Right lobe of liver (tissue), 6 donors: ENCODE data around the gene STAC3. TPM values are rescaled to one million over a fixed set of nuclear protein-coding genes. Genes with fewer than 3 reads are reported as not detected.

Experiments
- ATAC-seq, 4 donors: fragments of 200-7000 bp; cut with Tn5 transposase; one replicate each; pipeline ENCODE4 v1.9.1; 2020; ENCODE audit warnings: mild to moderate bottlenecking in 4 of 4, moderate library complexity in 4 of 4
- DNase-seq, 3 donors: peaks; one replicate each; pipeline ENCODE4 v3.0.0-alpha.2; 2020
- H3K27ac ChIP-seq, 3 donors: fragments of 200-600 bp; one replicate each; pipeline ENCODE4 v1.8.0; 2022
- H3K27me3 ChIP-seq, 2 donors: fragments of 200-600 bp; one replicate each; pipeline ENCODE4 v1.8.0; 2022
- H3K36me3 ChIP-seq, 4 donors: fragments of 200-600 bp; sonication (generic) in 1 of 4; one replicate each; pipeline versions ENCODE4 v1.5.1 to v1.8.0; 2017 to 2022; ENCODE audit warnings: control low read depth in 1 of 4
- H3K4me1 ChIP-seq, 4 donors: fragments of 200-600 bp; sonication (generic) in 1 of 4; one replicate each; pipeline versions ENCODE4 v1.5.1 to v1.8.0; 2017 to 2022; ENCODE audit warnings: control low read depth in 1 of 4
- H3K4me3 ChIP-seq, 3 donors: fragments of 200-600 bp; one replicate each; pipeline ENCODE4 v1.8.0; 2022
- H3K9me3 ChIP-seq, 4 donors: fragments of 200-600 bp; sonication (generic) in 1 of 4; one replicate each; pipeline versions ENCODE4 v1.5.1 to v1.8.0; 2017 to 2022; ENCODE audit warnings: control low read depth in 1 of 4
- CTCF ChIP-seq, 4 donors: fragments of 200-600 bp in 3 of 4; fragments of 450-650 bp in 1 of 4; IDR thresholded peaks; one replicate each; pipeline versions ENCODE4 v1.5.1 to v1.8.0; 2016 to 2022; ENCODE audit warnings: antibody characterized with exemption in 4 of 4, mild to moderate bottlenecking in 2 of 4
- POLR2A ChIP-seq: fragments of 450-650 bp; IDR thresholded peaks from one replicate; pipeline ENCODE4 v1.6.1; 2017; ENCODE audit warnings: antibody characterized with exemption, mild to moderate bottlenecking
- WGBS: methylation state at CpG from one replicate; pipeline ENCODE4 v1.1.6; 2018; ENCODE audit warnings: low coverage, low lambda C conversion rate; ENCODE audit not compliant: insufficient coverage; ENCODE audit errors: missing lambda C conversion rate; 5-methylcytosine and 5-hydroxymethylcytosine counted together
- intact Hi-C, 2 donors: fragments of 100-400 bp; cut with DNase I; formaldehyde crosslinking; loops; one replicate each; pipeline versions ENCODE4 v1.11.2 to v1.14.1; 2022
- total RNA-seq, 6 experiments: library from RNA; depleted of rRNA in 2 of 6; stranded (reverse); fragments of >200 nt in 2 of 6; fragmentation: NEBNext Ultra II Directional in 3 of 6; extraction: Animal tissue kit (Norgen Biotek cat#: 25700) in 3 of 6; gene quantifications; one replicate each; pipeline versions ENCODE4 v1.1.0 to v1.2.4, GENCODE V29; 2016 to 2023
- donor health status: DM: no; HTN: yes; CAD: no.
- donor health status: DM: no; HTN: no; CAD: no.
- donor health status: DM: no; HTN: no; CAD: no.
- donor health status: DM: no; HTN: yes; CAD: no.
- donor health status: DM: no; HTN: yes; CAD: no.

The STAC3 gene
- total RNA-seq, 6 experiments from 2014 or later, result 0.98 to 4.5 (median 1.8) TPM

DNA sequence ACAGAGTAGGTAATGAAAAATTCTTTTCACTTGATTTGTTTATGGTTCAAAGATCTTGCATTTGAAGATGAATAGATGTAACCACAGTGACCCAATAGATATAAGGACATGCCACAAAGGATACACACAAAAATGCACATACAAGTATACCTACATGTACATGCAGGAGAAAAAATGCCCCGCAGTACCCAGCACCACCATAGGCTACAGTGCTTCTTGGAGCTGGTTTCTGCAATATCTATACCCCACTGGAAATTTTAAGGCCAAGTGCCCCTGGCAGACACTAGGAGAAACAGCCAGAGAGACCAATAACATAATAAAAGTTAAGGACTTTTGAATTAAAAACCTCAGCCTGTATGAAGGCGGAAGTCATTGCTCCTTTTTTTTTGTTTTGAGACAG, 12.1 kb upstream of the STAC3 start:
- peak overlapping the region in 2 of 3 donors; percentile 16 to 82 for H3K27ac ChIP-seq
- DNase-seq, result no peak
- intact Hi-C loops, result no loop called here
- H3K4me3 ChIP-seq, result no peak overlapping the region
- H3K27me3 ChIP-seq, result no peaks in the 10 kb centered on the region
- no peak for TF ChIP-seq POLR2A
- WGBS, result 76% methylated on average over 2 of the region's 2 CpGs
- H3K36me3 ChIP-seq, result peaks cover 0 to 27% (median 10%) of the 10 kb centered on the region in 4 donors
- H3K4me1 ChIP-seq, result peaks cover 0 to 60% (median 33%) of the 10 kb centered on the region in 4 donors
- ATAC-seq, result no peak
- H3K9me3 ChIP-seq, result no peaks in the 10 kb centered on the region

DNA sequence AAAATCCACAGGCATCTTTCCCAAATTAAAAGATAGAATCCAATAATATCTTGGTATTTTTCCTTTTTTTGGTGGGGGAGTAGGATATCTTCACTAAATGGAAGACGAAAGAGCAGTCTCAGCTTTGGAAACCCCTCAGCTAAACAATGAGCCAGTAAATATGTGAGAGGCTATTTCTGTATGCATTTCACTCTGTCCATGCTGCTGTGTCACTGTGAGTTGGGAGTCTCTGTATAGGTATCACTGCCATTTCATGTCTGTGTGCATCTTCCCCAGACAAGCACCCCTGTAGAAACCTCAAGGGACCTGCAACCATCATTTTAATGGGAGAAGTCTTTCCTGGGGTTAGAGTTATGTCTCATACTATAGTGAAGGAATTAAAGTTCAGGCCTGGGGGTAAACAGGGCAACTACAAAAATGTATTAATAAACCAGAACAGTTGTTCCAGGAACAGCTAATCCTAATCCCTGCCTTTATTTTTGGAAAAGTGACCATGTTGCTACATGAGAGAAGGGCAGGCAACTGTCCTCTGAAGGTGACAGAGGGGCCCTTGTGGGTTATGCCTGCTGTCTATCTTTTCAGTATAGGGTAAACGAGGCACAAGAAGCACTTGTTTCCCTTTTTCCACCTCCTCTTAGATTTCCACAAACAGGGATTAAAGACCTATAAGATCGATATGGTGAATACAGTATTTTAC, 11.3 kb upstream of the STAC3 start:
- intact Hi-C loops, result no loop called here
- H3K27ac ChIP-seq, result peak overlapping the region; percentile 0 to 88 (median 82)
- H3K4me1 ChIP-seq, result peaks cover 0 to 65% (median 36%) of the 10 kb centered on the region in 4 donors
- H3K4me3 ChIP-seq, result no peak overlapping the region
- H3K36me3 ChIP-seq, result peaks cover 2 to 26% (median 11%) of the 10 kb centered on the region in 4 donors
- WGBS, result 81% methylated on average over 3 of the region's 3 CpGs
- no peak for DNase-seq
- TF ChIP-seq CTCF (IDR thresholded peaks at IDR 0.05), result no peak
- no peak for TF ChIP-seq POLR2A
- H3K9me3 ChIP-seq, result no peaks in the 10 kb centered on the region
- H3K27me3 ChIP-seq, result no peaks in the 10 kb centered on the region
- no peak for ATAC-seq

GRCh38 chr12:57261428-57261865, 10.5 kb upstream of the STAC3 start:
- intact Hi-C loops, result no loop called here
- DNase-seq, result no peak
- Histone ChIP-seq H3K9me3 (no peaks in the 10 kb centered on the region), H3K27ac (peak overlapping the region; percentile 82 to 88 (median 87)), H3K4me1 (peaks cover 0 to 65% (median 36%) of the 10 kb centered on the region in 4 donors), H3K36me3 (peaks cover 4 to 25% (median 14%) of the 10 kb centered on the region in 4 donors), H3K4me3 (no peak overlapping the region), H3K27me3 (no peaks in the 10 kb centered on the region)
- WGBS, result 30% methylated on average over 2 of the region's 2 CpGs
- ATAC-seq, result peak in 3 of 4 donors; percentile 4 to 34 (median 5)
- no peak for TF ChIP-seq POLR2A
- no peak for TF ChIP-seq CTCF (IDR thresholded peaks at IDR 0.05)

GRCh38 chr12:57260366-57260765, 9.4 kb upstream of the STAC3 start:
- peak overlapping the region in 1 of 3 donors; percentile 2 for H3K4me3 ChIP-seq
- TF ChIP-seq POLR2A, result no peak
- TF ChIP-seq CTCF (IDR thresholded peaks at IDR 0.05), result no peak
- ATAC-seq (no peak), DNase-seq (no peak)
- H3K4me1 ChIP-seq, result peaks cover 0 to 65% (median 36%) of the 10 kb centered on the region in 4 donors
- no peaks in the 10 kb centered on the region for H3K27me3 ChIP-seq
- no peaks in the 10 kb centered on the region for H3K9me3 ChIP-seq
- 48% methylated on average over 4 of the region's 4 CpGs for WGBS
- peaks cover 5 to 26% (median 16%) of the 10 kb centered on the region in 4 donors for H3K36me3 ChIP-seq
- intact Hi-C loops, result no loop called here
- peak overlapping the region; percentile 82 to 88 (median 87) for H3K27ac ChIP-seq
